Spleen (tissue), 7 donors: ENCODE measurements around the gene COL11A1.

Experiments used
- CTCF ChIP-seq, 11 experiments: fragments of 200-600 bp in 7 of 11; fragments of 450-650 bp in 4 of 11; sonication (generic) in 4 of 11; IDR thresholded peaks in 8 of 11; conservative IDR thresholded peaks in 3 of 11; 1 replicate in 7 of 11; 2 replicates in 4 of 11; pipeline versions ENCODE4 v1.4.0 to v1.8.0; 2016 to 2021; ENCODE audit warnings: antibody characterized with exemption in 11 of 11, inconsistent platforms in 4 of 11, mild to moderate bottlenecking in 1 of 11
- POLR2AphosphoS5 ChIP-seq, 3 donors: sonication (generic); formaldehyde crosslinking; IDR thresholded peaks; one replicate each; pipeline ENCODE4 v1.5.1; 2017; ENCODE audit warnings: antibody characterized with exemption in 3 of 3
- donor health status: DM: no; HTN: no; CAD: no; lungs with moderate emphysema.
- donor health status: DM: no; HTN: no; CAD: no.
- donor health status: DM: no; HTN: no; CAD: no.

DNA sequence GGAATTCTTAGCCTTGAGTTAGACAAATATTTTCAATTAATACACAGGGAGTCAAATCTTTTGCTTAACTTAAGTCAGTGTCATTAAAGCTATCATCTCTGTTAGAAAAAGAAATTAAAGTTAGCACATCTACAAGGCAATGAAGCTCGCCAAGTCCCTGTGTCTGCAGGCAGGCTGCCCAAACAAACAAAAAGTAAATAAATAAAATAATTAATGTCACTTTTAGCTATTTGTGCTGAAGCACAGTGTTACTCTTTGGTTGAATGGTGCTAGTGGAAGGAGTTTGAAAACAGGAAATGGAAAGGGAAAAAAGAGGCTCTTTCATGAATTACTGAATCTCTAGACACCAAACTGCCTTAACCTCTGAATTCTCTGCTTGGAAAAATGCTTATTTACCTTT lies 37.1 kb upstream of the COL11A1 start:
- TF ChIP-seq POLR2AphosphoS5 (IDR thresholded peaks at IDR 0.05) (no peak), CTCF (IDR thresholded peaks at IDR 0.05 in 8 of 11, conservative IDR thresholded peaks at IDR 0.05 in 3 of 11) (no peak)
